HG03558 (cell line): ENCODE measurements around the gene ANKS1B.
A peak's percentile ranks its signal among the peaks of the same experiment; 100 is the strongest.

Experiments
- ATAC-seq: cut with Tn5 transposase; IDR thresholded peaks from one replicate; pipeline ENCODE4 v1.9.1; 2021; ENCODE audit warnings: moderate number of reproducible peaks; ENCODE audit not compliant: unreplicated experiment; ENCODE audit errors: extremely low read depth

The ANKS1B gene

GRCh38 chr12:98738002-98738401 is 1246.7 kb downstream of the ANKS1B start:
- no peak for ATAC-seq

GRCh38 chr12:98737322-98737712 is 1247.4 kb downstream of the ANKS1B start:
- no peak for ATAC-seq

DNA sequence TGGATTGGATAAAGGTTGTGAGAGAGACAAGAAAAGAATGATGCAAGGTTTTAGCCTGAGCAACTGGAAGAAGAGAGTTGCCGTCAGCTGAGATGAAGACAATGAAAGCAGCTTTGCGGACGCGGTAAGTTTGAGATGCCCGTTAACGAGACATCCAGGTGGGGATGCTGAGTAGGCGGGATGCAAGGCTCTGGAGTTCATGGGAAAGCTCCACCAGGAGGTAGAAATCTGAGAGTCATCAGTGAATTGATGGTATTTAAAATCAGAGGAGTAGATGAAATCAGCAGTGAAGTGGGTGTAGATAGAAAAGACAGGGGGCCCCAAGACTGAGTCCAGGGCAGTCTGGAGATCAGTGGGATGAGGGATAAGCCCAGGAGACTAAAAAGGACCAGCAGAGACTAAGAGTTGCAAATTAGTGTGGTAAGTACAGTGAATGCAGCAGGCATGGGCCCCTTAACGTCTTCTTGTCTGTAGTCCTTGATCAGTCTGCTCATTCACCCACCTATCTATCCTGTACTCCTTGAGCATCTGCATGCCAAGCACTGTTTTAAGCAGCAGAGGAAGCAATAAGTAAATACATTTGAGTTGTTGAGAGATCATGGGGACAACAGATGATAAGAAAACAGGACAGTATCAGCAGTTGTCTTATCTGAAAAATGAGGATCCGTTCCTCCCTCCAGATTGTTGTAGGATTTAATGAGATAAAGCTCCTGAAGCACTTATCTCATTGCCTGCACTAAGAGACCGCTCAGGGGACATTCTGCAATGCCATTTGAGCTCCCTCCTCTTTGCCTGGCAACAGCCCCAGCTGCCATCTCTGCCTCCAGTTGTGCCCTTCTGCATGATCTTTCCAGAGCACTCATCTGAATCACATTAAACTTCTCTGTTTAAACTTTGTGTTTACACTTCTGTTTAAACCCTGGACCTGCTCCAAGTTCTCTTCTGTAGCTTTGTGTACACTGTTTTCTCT is 1248.1 kb downstream of the ANKS1B start:
- no peak for ATAC-seq

- no peak for ATAC-seq
These were observed 1248.9 kb downstream of the ANKS1B start for GRCh38 chr12:98735821-98736220.

- no peak for ATAC-seq
These were observed 1250.9 kb downstream of the ANKS1B start for GRCh38 chr12:98733667-98734350.

GRCh38 chr12:98730412-98730811 is 1254.3 kb downstream of the ANKS1B start:
- ATAC-seq: no peak

- ATAC-seq: no peak
These were observed 1257.5 kb downstream of the ANKS1B start for GRCh38 chr12:98727196-98727595.

- peak; percentile 74 for ATAC-seq
These were observed 1259.1 kb downstream of the ANKS1B start for GRCh38 chr12:98725476-98726247.

DNA sequence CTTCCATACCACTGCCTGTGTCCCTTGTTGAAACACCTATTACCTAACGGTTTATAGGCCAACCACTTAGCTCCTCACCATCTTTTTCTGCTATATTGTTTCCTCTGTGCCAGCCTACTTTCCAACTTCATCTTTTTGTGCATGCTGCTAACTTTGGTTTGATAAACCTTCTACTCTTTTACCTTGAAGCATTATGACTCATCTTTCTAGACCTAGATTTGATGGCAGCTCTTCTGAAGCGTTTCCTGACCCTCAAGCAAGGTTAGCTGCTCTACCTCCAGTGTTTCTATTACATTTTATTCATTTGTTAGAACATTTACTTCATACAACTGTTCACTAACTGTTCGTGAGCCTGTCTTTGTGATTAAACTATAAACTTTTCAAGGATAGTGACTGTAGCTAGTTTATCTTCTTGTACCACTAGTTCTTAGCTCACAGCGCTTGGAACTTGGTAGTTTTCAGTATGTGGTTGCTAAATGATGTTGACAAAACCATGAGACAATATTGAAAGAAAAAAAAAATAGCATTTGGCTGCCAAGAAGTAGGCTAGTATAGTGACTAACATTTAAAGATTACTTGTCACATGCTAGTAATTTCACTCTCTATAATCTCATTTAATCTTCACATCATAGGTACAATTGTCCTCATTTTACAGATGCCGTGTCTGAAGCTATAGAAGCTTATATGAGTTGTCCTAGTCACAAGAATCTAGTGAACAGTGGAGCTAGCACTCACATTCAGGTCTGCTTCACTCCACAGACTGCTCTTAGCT is 1260.2 kb downstream of the ANKS1B start:
- no peak for ATAC-seq

DNA sequence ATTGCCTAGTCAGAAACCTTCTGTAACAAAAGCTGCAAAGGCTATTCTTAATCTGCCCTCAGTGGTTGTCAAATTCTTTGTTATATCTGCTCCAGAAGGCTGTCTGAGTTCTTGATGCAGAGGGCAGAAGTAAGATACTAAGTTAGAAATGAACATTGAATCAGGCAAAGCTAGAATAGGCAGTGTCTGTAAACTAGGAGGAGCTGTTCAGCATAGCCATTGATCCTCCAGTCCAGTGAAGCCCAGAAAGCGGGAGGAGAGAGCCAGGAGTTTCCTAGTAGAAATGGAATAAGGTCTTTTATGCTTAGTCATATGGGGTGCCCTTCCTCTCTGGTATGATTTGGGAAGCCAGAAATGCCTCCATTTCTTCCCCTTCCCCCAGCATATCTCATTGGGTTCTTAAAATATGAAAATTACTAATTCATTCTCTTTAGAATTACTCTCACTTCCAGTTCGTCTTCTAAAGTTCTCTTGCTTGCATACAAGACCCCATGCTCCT is 1263.5 kb downstream of the ANKS1B start:
- no peak for ATAC-seq

DNA sequence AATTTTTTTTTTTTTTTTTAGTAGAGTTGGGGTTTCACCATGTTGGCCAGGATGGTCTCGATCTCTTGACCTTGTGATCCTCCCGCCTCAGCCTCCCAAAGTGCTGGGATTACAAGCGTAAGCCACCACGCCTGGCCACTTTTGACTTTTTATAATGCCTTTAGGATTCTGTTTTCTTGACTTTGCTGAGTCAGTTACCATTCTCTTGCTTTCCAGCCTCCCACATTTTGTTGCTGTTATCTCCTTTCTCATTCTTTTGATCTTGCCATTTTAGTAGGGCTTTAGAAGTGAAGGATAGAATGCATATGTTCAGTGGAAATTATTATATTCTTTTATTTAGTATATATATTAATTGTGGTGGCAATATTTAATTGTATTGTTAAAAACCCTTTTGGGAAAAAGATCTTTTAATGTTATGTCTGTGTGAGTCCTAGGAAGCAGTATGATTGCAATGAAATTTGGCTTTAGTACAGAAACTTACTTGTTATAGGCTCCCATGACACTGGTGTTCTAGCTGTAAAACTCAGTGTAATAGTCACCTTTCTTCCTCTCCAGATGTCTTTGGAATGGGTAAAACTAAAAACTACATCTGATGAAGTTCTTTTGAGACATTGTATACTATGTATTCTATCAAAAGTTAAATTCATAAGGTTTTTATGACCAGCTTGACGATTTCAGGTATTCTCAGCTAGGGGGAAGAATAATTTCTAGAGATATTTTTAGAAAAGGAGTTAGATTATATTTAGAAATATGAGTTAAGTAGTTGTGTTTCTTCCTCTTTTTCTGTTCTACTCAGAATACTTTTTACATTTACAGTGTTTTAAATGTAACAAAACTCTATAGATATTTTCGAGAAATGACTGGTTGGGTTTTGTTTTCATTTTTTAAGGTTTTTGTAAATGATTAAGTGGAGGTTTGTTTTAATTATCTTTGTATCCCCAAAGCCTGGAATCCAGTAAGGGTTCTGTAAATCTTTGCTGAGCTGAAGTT is 1264.9 kb downstream of the ANKS1B start:
- no peak for ATAC-seq

DNA sequence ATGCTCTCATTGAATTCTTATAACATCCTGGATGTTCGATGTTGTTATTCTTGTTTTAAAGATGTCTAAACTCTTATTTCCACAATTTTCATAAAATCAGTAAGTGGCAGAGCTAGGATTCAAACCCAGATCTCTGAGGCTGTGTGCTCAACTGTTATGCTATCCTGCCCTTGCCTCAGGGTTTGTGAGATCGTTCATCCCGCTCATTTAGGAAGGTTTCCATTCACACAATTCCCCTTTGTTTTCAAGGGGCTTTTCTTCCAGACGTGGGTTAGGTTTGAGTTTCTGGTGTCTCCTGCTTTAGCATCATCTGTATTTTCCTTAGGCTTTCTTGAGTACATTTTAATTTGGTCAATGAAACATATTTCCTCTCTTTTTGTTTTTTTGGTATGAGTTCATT is 1270.3 kb downstream of the ANKS1B start:
- no peak for ATAC-seq

DNA sequence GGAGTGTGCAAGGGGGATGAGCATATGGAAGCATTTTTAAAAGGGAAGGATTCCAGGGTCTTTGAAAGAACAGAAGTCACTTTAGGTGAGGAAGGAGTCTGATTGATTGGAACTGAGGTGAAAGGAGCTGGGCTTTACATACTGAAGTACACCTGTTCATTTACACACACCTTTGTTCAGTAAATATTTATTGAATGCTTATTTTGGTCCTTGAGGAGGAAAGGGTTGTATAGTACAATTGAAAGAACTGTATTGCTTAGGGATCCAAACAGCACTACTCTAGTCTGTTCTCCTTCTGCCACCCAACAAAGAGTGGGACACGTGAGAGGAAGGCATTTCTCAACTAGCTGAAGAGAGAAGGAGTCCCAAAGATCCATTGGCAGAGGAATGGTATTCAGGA is 1275.7 kb downstream of the ANKS1B start:
- no peak for ATAC-seq

GRCh38 chr12:98701166-98701565 is 1283.6 kb downstream of the ANKS1B start:
- ATAC-seq: no peak

DNA sequence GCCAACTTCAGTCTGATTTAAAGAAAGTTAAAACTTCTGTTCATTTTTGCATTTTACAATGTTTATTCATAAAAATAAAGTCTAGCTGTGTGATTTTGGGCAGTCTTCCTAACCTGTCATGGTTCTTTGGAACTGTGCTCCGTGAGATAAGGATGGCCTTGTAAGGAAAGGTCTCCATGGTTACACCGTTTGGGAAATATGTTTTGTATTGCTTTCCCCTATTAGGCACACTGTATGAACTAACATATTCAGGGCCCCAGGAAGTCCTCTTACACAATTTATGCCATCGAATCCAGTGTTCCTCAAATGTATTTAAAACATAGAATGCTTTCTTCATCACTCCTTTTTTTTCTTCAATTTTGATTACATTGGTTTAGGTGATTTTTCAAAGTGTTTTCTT is 1285.2 kb downstream of the ANKS1B start:
- ATAC-seq: no peak

GRCh38 chr12:98698603-98699463 is 1285.9 kb downstream of the ANKS1B start:
- peak; percentile 90 for ATAC-seq

- ATAC-seq: no peak
These were observed 1287.5 kb downstream of the ANKS1B start for GRCh38 chr12:98697209-98697608.
